HuH-7.5 (cell line): ENCODE results near the gene OR1F1.
"Not testable (repeated sequence)": the region's sequence is repeated elsewhere in the genome, so short reads cannot be mapped to it uniquely, and the experiment has no call there.

Experiments used
- DNase-seq: peaks from one replicate; pipeline ENCODE4 v3.0.0; 2011; ENCODE audit warnings: low spot score

OR1F1 gene

DNA sequence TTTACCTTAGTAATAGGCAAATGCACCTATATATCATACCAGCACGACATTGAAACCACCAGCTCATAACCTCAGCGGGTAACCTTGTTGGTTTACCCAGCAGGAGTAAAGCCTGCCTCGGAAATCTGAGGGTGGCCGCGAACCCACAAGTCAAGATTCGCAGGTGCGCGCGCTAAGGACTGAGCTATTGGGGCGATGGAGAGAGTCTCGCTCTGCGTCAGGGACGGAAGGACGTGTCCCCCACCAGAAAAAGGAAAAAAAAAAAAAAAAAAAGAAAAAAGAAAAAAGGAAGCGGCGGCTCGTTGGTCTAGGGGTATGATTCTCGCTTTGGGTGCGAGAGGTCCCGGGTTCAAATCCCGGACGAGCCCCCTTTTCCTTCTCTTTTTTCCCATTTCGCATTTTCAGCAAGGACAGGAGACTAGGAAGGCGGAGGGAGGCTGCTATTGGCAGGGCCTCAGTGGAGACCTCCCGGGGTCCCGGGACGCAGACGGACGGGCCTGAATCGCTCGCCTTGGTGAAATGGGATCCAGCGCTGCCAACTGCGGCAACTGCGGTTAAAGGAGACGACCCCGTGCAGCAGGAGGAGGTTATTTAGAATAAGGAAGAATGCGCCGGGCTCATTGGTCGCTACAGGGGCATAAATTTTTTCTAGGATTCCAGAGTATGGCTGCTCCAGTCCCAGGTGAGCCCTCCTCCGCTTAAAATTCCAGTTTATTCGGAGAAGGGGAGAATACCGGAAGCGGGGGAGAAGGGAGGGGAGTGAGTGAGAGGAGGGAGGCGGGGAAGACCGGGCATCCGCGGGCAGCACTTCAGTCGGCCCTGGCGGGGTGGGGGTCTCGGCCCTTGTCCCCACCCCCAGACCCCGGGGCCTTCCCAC is at the start of gene OR1F1:
TSS of gene OR1F1 (plus strand) at position 407 of the 877 bp plus-strand sequence.
- DNase-seq, result no peak

DNA sequence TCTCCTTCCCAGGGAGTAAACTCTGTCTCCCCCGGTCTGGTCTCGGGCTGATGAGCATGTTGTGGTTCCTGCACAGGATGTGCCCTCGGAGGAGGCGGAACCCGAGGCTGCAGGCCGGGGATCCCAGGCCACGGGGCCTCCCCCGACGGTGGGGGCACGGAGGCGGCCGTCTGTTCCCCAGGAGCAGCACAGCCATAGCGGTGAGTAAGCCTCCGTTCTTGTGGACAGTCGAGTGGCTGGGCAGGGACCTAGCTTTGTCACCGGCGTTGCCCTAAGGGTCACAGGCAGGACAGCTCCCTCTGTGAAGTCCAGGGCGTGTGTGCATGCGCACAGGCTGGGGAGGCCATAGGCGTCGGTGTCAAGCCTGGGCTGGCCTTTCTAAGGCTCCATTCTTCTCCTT is 49.7 kb upstream of the OR1F1 start:
- no peak for DNase-seq

DNA sequence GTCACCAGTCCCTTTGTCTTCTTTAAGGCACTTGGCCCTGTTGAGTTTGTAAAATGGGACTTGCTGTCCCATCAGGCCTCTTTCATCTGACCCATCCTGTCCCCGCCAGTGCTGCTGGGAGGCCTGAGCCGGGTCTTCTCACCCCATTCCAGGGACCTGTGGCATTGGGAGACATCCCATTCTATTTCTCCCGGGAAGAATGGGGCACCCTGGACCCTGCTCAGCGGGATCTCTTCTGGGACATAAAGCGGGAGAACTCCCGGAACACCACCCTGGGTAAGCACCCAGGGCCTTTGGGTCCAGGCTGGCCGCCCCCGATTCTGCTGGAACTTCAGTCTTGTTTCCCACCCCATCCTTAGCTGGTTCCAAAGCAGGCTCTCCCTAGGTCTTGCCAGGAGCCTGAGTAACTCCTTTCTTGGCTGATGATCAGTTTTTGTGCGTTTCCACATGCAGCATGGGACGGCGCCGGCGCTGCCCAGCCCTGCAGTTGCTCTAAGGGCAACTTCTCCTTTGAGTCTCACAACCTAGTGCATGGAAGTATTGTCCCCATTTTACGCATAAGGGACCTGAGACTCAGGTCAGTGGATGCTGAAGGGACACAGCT is 49.1 kb upstream of the OR1F1 start:
- no peak for DNase-seq

DNA sequence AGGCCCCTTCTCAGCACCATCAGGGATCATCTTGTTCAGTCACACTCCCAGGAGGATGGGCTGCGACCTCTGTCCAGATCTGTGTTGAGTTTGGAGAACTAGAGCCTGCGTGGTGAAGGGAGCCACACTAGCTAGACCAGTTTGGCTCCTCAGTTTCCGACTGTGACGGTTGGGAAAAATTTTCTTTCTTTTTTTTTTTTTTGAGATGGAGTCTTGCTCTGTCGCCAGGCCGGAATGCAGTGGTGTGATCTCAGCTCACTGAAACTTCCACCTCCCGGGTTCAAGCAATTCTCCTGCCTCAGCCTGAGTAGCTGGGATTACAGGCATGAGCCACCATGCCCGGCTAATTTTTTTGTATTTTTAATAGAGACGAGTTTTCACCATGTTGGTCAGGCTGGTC is 48.4 kb upstream of the OR1F1 start:
- not testable (repeated sequence) for DNase-seq

DNA sequence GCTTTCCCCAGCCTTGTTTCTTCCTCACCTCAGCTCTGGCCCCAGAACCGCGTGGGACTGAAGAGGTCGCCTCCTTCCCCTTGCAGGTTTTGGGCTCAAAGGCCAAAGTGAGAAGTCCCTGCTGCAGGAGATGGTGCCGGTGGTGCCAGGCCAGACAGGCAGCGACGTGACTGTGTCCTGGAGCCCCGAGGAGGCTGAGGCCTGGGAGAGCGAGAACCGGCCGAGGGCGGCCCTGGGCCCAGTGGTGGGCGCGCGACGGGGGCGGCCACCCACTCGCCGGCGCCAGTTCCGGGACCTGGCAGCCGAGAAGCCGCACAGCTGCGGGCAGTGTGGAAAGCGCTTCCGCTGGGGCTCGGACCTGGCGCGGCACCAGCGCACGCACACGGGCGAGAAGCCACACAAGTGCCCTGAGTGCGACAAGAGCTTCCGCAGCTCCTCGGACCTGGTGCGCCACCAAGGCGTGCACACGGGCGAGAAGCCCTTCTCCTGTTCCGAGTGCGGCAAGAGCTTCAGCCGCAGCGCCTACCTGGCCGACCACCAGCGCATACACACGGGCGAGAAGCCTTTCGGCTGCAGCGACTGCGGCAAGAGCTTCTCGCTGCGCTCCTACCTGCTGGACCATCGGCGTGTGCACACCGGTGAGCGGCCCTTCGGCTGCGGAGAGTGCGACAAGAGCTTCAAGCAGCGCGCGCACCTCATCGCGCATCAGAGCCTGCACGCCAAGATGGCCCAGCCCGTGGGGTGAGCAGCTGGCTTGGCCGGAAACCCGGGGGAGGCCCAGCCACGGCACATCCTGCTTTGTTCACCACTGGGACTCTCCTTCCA is 47.2 kb upstream of the OR1F1 start:
- DNase-seq, result no peak

DNA sequence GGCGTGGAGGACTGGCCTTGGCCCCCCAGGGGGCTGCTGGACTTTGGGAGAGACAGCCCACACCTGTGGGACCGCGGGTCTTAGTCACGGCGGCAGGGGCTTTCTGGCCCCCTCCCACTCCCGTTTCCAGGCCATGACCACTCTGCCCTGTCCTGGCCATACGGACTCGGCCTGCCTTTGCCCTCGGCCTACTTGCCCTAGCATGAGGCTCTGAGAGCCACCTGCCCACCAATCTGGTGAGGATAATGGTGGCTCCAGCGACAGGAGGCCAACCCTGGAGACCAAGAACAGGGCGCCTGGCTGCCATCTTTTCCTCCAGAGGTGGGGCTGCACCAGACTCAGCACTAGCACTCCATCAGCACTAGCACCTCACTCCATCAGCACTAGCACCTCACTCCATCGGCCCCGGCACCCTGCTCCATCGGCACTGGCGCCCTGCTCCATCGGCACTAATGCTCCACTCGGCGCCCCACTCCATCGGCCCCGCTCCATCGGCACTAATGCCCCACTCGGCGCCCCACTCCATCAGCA is 46.2 kb upstream of the OR1F1 start:
- no peak for DNase-seq

DNA sequence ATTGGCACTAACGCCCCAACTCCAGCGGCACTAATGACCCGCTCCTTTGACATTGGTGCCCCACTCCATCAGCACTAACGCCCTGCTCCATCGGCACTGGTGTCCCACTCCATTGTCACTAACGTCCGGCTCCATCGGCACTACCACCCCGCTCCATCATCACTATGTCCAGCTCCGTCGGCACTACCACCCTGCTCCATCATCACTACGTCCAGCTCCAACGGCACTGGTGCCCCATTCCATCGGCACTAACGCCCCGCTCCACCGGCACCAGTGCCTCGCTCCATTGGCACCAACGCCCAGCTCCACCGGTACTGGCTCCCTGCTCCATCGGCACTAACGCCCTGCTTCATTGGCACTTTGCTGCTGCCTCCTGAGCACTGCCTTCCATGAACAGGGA is 45.7 kb upstream of the OR1F1 start:
- no peak for DNase-seq

DNA sequence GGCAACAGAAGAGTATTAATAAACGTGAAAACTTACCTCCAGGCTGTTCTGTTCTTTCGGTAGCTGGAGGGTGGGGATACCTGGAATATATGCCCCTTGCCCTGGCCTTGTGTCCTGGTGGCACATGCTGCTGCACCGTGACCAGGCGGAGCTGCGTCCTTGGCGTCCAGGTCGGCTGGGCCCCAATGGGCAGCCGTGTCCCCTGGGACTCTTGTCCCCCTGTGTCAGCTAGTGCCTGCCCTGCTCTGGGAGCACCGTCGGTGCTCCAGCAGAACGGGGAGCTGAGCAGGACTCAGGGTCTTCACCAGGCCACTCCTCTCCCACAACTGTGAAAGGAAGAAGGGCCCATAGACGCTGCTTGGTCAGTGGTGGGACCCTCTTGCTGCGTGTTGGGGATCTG is 45.2 kb upstream of the OR1F1 start:
- DNase-seq, result no peak

DNA sequence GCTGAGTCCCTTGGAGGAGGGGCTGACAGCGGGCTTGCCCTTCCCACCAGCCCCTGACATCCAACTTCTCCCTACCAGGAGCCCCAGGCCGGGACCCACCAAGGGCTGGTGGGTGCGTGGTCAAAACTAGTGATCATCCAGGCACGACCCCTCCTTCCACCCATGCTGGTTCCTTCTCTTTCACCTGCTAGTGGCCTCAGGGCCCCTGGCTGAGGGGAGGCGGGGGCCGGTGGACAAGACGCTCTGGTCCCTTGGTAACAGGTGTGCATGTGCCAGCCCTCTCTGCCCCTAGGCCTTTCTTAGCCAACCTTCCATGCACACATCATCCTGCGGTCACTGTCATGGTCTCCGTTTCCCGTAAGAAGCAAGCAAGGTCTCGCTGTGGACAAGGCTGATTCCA is 44.8 kb upstream of the OR1F1 start:
- DNase-seq, result no peak

DNA sequence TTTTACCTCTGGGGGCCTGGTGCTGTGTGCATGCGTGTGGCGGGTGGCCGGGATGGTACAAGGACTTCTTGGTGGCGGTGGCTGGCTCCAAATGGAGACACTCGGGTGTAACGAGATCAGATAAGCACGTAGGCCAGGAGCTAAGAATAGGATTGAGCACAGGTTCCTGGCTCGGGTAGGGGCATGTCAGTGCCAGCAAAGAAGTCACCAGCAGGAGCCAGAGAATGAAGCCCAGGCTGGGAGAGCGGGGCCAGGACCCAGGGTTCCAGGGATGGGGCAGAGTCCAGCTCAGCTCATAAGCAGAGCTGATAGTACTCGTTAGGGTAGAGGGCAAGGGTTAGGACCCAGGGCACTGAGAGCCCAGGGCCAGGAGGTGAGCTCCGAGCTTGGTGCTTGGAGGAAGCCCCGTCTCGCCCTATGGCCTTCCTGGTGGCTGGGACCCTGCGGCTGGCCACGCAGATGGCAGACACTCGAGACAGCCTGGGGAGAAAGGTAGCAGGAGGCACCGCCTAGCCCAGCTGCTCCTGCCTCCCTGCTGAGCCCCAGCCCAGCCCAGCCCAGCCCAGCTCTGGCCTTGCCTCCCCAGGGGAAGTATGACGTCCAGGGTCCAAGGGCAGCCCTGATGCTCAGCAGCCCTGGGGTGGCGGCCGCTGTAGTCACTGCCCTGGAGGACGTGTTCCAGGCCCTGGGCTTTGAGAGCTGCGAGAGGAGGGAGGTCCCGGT is 44.2 kb upstream of the OR1F1 start:
- DNase-seq, result peak; percentile 43

DNA sequence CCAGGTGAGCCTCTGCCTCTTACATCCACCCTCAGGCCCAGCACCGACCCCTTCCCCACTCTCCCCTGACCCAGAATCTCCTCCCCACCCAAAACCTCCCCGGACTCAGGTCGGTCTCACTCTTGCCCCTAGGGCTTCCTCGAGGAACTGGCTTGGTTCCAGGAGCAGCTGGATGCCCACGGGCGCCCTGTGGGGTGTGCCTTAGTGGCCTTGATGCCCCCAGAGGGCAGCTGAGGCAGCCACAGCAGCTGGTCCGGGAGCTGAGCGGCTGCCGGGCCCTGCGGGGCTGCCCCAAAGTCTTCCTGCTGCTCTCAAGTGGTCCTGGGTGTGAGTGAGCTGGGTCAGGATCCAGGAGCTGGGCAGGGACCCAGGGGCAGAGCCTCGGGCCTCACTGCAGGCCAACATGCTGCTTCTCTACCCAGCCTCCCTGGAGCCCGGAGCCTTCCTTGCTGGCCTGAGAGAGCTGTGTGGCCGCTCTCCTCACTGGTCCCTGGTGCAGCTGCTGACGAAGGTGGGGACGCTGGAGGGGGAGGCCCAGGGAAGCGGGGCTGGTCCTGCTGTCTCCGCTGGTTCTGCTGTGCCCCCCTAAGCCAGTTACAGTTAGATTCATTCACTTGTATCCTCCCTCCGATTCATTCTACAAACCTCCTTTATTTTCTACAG is 43.6 kb upstream of the OR1F1 start:
- DNase-seq, result no peak

DNA sequence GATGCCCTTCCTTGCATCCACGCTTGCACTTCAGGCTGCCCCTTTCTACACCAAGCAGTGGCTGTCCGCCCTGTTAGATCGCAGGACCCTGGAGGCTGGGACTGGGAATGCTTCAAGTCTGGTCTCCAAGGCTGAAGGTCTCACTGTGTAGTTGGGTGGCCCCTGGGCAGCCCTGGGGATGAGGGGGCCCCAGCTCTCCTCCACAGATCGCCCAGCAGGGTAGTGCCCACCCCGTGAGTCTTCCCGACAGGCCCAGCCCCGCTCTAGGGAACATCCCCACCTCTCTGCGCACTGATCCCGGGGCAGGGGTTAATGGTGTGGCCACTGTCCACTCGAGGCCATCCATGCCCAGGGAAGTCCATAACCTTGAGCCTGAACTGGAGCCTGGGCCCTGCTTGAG is 42.9 kb upstream of the OR1F1 start:
- DNase-seq, result no peak

DNA sequence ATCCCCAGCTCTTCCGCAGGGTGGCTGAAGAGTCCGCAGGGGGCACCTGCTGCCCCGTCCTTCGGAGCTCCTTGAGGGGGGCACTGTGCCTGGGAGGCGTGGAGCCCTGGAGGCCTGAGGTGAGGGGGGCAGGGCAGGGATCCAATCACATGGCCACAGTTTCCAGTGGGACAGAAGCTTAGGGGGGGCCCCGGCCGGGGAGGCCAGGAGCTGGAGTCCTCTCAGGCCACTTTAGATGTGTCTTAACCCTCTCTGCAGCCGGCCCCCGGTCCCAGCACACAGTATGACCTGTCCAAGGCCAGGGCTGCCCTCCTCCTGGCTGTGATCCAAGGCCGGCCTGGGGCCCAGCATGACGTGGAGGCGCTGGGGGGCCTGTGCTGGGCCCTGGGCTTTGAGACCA is 42.3 kb upstream of the OR1F1 start:
- no peak for DNase-seq

DNA sequence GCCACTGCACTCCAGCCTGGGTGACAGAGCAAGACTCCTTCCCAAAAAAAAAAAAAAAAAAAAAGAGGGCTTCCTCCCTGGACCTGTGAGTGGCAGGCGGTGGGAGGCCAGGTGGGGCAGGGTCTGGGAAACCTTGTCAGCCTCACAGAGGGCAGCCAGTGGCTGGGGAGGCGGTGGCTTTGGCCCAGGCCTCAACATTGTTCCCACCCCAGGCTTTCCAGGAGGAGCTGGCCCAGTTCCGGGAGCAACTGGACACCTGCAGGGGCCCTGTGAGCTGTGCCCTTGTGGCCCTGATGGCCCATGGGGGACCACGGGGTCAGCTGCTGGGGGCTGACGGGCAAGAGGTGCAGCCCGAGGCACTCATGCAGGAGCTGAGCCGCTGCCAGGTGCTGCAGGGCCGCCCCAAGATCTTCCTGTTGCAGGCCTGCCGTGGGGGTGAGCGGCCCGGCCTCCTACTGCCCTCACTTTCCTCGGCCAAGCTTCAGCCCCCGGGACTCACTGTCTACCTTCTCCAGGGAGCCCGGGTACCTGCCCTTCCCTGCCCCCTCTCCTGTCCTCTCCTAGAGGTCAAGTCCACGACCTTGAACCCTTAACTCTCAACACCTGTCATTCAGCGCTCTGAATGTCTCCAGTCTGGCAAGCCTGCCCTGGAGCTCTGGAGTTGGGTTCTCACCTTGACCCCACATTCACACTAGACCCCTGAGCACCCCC is 40.8 kb upstream of the OR1F1 start:
- no peak for DNase-seq

DNA sequence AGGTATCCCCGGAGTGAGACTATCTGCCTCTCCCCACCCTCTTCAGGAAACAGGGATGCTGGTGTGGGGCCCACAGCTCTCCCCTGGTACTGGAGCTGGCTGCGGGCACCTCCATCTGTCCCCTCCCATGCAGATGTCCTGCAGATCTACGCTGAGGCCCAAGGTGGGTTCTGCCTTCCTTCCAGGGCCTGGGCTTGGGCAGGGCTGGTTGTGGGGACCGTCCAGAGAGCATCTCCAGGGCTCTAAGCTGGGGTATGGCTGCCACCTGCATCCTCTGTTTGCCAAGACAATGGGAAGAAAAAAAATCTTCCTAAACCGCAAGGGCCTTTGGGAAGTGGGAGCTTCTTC is 40.3 kb upstream of the OR1F1 start:
- DNase-seq, result no peak

DNA sequence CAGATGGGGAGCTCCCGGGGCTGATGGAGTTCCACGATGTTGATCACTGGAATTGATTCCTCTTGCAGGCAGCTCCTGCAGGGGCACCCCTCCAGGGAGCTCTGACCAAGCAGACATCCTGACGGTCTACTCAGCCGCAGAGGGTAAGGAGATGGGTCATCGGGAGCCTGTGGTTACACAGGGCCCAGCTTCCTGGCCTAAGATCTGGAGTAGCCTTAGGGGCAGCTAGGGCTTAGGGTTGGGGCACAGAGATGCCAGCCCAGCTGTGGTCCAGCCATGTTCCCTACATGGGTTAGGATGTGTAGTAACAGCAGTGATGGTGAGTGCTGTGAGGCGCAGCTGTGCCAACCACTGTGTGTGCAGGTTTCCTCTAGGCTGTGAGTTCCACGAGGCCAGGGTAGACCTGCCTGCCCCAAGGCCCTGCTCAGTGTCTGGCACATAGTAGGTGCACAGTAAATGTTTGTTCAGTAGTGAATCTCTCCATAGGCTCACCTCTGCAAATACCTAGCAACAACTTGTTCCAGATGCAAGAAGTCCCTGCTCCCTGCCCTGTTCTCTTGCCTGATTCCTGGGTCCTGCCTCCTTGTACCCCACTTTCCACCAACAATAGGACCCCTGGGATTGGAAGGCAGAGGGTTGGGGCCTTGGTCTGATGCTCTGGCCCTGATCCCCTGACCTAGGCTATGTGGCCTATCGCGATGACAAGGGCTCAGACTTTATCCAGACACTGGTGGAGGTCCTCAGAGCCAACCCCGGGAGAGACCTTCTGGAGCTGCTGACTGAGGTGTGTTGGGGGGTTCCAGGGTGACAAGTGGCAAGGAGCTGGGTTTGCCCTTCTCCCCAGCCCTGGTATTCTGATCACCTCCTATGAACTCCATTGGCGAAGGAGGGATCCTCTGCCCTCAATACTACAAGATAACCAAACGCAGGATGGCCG is 39.5 kb upstream of the OR1F1 start:
- no peak for DNase-seq

DNA sequence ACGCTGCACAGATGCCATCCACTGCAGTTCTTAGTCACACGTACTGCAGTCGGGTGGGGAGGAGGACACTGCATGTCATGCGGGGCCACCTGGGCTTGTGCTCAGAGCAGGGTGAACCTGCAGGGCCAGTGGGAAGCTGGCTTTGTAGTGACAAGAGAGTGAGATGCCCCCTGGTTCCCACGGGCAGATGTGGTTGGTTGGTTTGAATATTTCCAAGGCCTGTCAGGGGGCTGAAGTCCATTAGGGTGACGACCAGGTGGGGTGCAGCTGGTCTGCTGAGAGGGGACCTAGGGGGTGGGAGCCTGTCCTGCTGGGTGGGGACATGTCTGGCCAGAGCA is 38.8 kb upstream of the OR1F1 start:
- no peak for DNase-seq

DNA sequence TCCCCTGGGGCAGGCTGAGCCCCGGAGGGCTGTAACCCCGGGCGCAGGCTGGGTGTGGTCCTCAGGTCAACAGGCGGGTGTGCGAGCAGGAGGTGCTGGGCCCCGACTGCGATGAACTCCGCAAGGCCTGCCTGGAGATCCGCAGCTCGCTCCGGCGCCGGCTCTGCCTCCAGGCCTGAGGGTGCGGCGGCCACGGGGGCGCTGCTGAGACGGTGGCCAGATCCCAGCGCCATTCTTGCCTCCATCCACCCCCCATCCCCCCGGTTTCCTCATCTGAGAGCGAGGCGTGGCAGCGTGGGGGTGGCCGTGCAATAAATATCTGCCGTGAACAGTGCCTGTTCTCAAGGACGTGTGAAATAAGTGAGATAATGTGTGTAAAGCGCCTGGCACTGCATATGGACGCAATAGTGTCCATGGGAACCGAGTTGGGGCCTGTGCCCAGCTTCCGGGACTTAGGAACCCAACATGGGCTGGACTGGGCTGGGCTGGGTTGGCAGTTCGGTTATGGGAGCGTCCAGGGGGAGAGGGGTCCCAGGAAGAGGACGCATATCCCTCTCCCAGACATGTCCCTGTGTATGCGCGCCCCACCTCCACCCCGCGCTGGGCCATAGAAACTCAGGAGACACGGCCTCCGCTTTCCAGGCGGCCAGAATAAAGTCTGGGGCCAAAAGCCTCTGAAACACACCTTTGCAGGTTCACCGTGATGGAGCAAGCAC is 38.2 kb upstream of the OR1F1 start:
- peak; percentile 83 for DNase-seq
